Natural killer cell (primary cell): ENCODE data around the gene SLC35E1. TPM values are rescaled to one million over a fixed set of nuclear protein-coding genes. Genes with fewer than 3 reads are reported as not detected.
A peak's percentile ranks its signal among the peaks of the same experiment; 100 is the strongest.

ENCODE experiments used
- ATAC-seq, 3 donors: fragments of 150-1000 bp in 2 of 3; fragments of 200-7000 bp in 1 of 3; cut with Tn5 transposase; 1 replicate in 1 of 3; 2 replicates in 2 of 3; pipeline ENCODE4 v1.10.0; 2021; ENCODE audit warnings: mild to moderate bottlenecking in 2 of 3, moderate library complexity in 2 of 3
- DNase-seq, 2 donors: peaks; one replicate each; pipeline versions ENCODE4 v3.0.0 to v3.0.0-alpha.2; 2013 to 2021; ENCODE audit warnings: mixed read lengths in 1 of 2
- H3K27ac ChIP-seq: one replicate; pipeline ENCODE4 v1.5.1; 2013; ENCODE audit warnings: mild to moderate bottlenecking, low read length
- H3K27me3 ChIP-seq: one replicate; pipeline ENCODE4 v1.6.1; 2013; ENCODE audit warnings: low read length; ENCODE audit not compliant: control insufficient read depth, insufficient read depth
- H3K36me3 ChIP-seq: one replicate; pipeline ENCODE4 v1.6.1; 2013; ENCODE audit warnings: low read length; ENCODE audit not compliant: control insufficient read depth, insufficient read depth
- H3K4me1 ChIP-seq: one replicate; pipeline ENCODE4 v1.6.1; 2013; ENCODE audit warnings: low read length; ENCODE audit not compliant: control insufficient read depth, insufficient read depth
- H3K4me3 ChIP-seq: one replicate; pipeline ENCODE4 v1.5.1; 2013; ENCODE audit warnings: low read length
- H3K9me3 ChIP-seq: one replicate; pipeline ENCODE4 v1.6.1; 2013; ENCODE audit warnings: low read length; ENCODE audit not compliant: control insufficient read depth, insufficient read depth
- H3K27ac Mint-ChIP-seq, 2 donors: one replicate each; pipeline ENCODE4 v1.8.0; 2022; ENCODE audit warnings: mild to moderate bottlenecking in 2 of 2, mixed read lengths in 2 of 2, moderate library complexity in 1 of 2
- H3K27me3 Mint-ChIP-seq, 2 donors: one replicate each; pipeline ENCODE4 v1.8.0; 2022; ENCODE audit warnings: low read depth in 2 of 2, mixed read lengths in 2 of 2
- H3K36me3 Mint-ChIP-seq: one replicate; pipeline ENCODE4 v1.8.0; 2022; ENCODE audit warnings: mixed read lengths
- H3K4me1 Mint-ChIP-seq, 2 donors: one replicate each; pipeline ENCODE4 v1.8.0; 2022; ENCODE audit warnings: mixed read lengths in 2 of 2
- H3K4me3 Mint-ChIP-seq: one replicate; pipeline ENCODE4 v1.8.0; 2022; ENCODE audit warnings: mild to moderate bottlenecking, moderate library complexity, mixed read lengths
- H3K9me3 Mint-ChIP-seq, 2 donors: one replicate each; pipeline ENCODE4 v1.8.0; 2022; ENCODE audit warnings: mixed read lengths in 2 of 2
- WGBS: methylation state at CpG from one replicate; pipeline ENCODE4 v1.1.7; 2013; ENCODE audit warnings: missing lambda C conversion rate; ENCODE audit not compliant: insufficient coverage; 5-methylcytosine and 5-hydroxymethylcytosine counted together
- intact Hi-C: fragments of 100-400 bp; cut with micrococcal nuclease; formaldehyde crosslinking; loops from one replicate; pipeline ENCODE4 v1.14.2; 2022
- total RNA-seq, 4 donors: library from RNA; stranded (reverse); fragments of 120-200 nt in 1 of 4; gene quantifications; one replicate each; pipeline versions ENCODE4 v1.2.3 to v1.2.4, GENCODE V29; 2013 to 2022
- TF ChIP-seq, protein P1 (sequence below): fragments of 200-600 bp; IDR thresholded peaks from one replicate; pipeline ENCODE4 v1.8.0; 2022; ENCODE audit warnings: antibody characterized with exemption

SLC35E1 gene
- total RNA-seq, 3 donors from 2014 or later (not counting 1 experiment from before 2014, with no cell fraction given): 53.2 to 55.5 (median 54.2) TPM

DNA sequence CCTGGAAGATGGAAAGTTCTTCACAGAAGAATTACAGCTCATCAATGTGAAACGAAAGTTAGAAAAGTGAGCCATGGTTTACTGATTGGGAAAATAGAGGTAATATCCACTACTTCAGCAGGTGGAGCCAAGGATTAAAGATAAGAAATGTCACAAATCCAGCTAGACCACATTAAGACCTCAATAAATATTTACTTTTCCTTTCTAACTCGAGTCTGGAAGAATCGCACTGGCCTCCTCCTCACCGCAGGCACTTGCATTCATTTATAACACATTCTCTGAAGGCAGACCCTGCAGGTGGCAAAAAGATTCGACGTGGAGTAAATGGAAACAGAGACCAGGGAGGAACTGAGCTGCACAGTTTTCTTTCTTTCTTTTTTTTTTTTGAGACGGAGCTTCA, 7.4 kb downstream of the SLC35E1 start:
- Histone ChIP-seq H3K27me3 (no peaks in the 10 kb centered on the region), H3K4me1 (peaks cover 23% of the 10 kb centered on the region), H3K9me3 (no peaks in the 10 kb centered on the region), H3K36me3 (peaks cover 36% of the 10 kb centered on the region), H3K27ac (no peak overlapping the region), H3K4me3 (no peak overlapping the region)
- 94% methylated on average over 6 of the region's 7 CpGs for WGBS
- Mint-ChIP-seq H3K27me3 (no peaks in the 10 kb centered on the region), H3K27ac (peak overlapping the region in 1 of 2 donors; percentile 48), H3K4me1 (peaks cover 10 to 14% of the 10 kb centered on the region in 2 donors), H3K36me3 (peaks cover 13% of the 10 kb centered on the region), H3K9me3 (no peaks in the 10 kb centered on the region), H3K4me3 (no peak overlapping the region)
- intact Hi-C loops: loop anchor here (5.0 kb wide), 1 partner anchor 128 kb away; no protein-coding TSS in a partner anchor
- DNase-seq (no peak), ATAC-seq (no peak)
- TF ChIP-seq, protein P1, sequence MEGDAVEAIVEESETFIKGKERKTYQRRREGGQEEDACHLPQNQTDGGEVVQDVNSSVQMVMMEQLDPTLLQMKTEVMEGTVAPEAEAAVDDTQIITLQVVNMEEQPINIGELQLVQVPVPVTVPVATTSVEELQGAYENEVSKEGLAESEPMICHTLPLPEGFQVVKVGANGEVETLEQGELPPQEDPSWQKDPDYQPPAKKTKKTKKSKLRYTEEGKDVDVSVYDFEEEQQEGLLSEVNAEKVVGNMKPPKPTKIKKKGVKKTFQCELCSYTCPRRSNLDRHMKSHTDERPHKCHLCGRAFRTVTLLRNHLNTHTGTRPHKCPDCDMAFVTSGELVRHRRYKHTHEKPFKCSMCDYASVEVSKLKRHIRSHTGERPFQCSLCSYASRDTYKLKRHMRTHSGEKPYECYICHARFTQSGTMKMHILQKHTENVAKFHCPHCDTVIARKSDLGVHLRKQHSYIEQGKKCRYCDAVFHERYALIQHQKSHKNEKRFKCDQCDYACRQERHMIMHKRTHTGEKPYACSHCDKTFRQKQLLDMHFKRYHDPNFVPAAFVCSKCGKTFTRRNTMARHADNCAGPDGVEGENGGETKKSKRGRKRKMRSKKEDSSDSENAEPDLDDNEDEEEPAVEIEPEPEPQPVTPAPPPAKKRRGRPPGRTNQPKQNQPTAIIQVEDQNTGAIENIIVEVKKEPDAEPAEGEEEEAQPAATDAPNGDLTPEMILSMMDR: no peak

DNA sequence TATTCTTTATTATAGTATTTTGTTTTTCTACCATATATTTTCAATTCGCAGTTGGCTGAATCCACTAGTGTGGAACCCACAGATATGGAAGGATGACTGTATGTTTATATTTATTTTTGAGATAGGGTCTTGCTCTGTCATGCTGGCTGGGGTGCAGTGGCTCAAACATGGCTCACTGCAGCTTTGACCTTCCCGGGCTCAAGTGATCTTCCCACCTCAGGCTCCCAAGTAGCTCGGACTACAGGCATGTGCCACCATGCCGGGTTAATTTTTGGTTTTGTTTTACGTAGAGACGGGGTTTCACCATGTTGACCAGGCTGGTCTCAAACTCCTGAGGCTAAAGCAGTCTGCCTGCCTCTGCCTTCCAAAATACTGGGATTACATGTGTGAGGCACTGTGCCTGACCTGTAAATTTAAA, 9.6 kb downstream of the SLC35E1 start:
- peaks cover 36% of the 10 kb centered on the region for H3K36me3 ChIP-seq
- Mint-ChIP-seq H3K27ac (no peak overlapping the region), H3K36me3 (peaks cover 16% of the 10 kb centered on the region), H3K4me3 (no peak overlapping the region), H3K4me1 (peaks cover 10 to 14% of the 10 kb centered on the region in 2 donors), H3K27me3 (no peaks in the 10 kb centered on the region), H3K9me3 (no peaks in the 10 kb centered on the region)
- no peak overlapping the region for H3K4me3 ChIP-seq
- no peak overlapping the region for H3K27ac ChIP-seq
- DNase-seq (no peak), ATAC-seq (no peak)
- 97% methylated on average over 5 of the region's 6 CpGs for WGBS
- H3K4me1 ChIP-seq: peaks cover 23% of the 10 kb centered on the region
- intact Hi-C loops: no loop called here
- H3K9me3 ChIP-seq: no peaks in the 10 kb centered on the region
- TF ChIP-seq, protein P1: no peak
- no peaks in the 10 kb centered on the region for H3K27me3 ChIP-seq

DNA sequence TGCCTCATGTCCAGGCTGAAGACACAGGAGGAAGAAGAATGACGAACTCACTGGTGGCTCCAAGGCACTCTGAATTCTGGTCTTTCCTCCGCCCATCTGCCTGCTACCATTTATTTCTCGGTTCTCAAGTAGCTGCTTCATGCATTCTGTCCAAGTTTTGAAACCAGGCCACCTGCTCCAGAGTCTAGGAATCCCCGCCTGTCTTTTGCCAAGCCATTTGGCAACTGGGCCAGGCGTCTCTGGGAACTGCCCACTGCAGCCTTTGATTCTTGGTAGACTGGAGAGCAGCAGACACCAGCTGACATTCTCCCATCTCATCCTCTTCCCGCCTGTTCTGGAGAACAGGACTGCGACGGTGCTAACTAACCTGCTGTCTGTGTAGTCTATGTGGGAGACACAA, 10.8 kb downstream of the SLC35E1 start:
- no peak overlapping the region for H3K27ac ChIP-seq
- Mint-ChIP-seq H3K27me3 (no peaks in the 10 kb centered on the region), H3K9me3 (no peaks in the 10 kb centered on the region), H3K27ac (no peak overlapping the region), H3K4me1 (peaks cover 4 to 9% of the 10 kb centered on the region in 2 donors), H3K4me3 (no peak overlapping the region), H3K36me3 (peaks cover 12% of the 10 kb centered on the region)
- 97% methylated on average over 8 of the region's 8 CpGs for WGBS
- ATAC-seq: no peak
- DNase-seq: no peak
- H3K9me3 ChIP-seq: no peaks in the 10 kb centered on the region
- H3K27me3 ChIP-seq: no peaks in the 10 kb centered on the region
- TF ChIP-seq, protein P1: no peak
- H3K4me3 ChIP-seq: no peak overlapping the region
- intact Hi-C loops: no loop called here
- peaks cover 12% of the 10 kb centered on the region for H3K4me1 ChIP-seq
- peaks cover 35% of the 10 kb centered on the region for H3K36me3 ChIP-seq

DNA sequence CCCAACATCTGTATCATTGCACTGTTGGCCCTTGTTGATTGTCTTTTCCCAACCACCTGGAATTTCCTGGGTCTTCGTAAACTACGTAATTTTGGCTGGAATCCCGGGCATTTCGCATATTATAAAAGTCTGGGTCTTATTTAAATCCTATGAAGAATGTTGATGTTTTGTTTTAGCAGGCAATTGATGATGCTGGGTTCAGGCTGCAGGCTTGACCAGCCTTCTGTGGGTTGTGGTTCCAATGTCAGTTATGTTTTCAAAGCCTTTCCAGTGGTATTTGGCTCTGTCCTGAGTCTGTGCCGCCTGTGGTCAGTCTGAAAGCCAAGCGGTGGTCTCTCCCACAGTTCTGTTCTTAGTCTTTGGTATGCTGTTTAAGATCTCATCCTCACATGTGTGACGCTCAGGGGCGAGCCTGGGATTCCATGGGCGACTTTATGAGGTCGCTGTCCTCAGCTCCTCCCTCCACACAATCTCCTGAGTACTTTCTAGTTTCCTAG, 12.4 kb downstream of the SLC35E1 start:
- H3K27ac ChIP-seq: no peak overlapping the region
- H3K4me1 Mint-ChIP-seq: peaks cover 0 to 4% of the 10 kb centered on the region in 2 donors
- H3K4me3 Mint-ChIP-seq: no peak overlapping the region
- H3K4me3 ChIP-seq: no peak overlapping the region
- H3K27me3 ChIP-seq: no peaks in the 10 kb centered on the region
- H3K27me3 Mint-ChIP-seq: no peaks in the 10 kb centered on the region
- 91% methylated on average over 10 of the region's 10 CpGs for WGBS
- H3K9me3 Mint-ChIP-seq: no peaks in the 10 kb centered on the region
- peaks cover 8% of the 10 kb centered on the region for H3K36me3 Mint-ChIP-seq
- TF ChIP-seq, protein P1: no peak
- no peak for DNase-seq
- no peak for ATAC-seq
- peak overlapping the region in 1 of 2 donors; percentile 59 for H3K27ac Mint-ChIP-seq
- H3K4me1 ChIP-seq: no peaks in the 10 kb centered on the region
- peaks cover 41% of the 10 kb centered on the region for H3K36me3 ChIP-seq
- H3K9me3 ChIP-seq: no peaks in the 10 kb centered on the region
- intact Hi-C loops: no loop called here
